HEK293T (cell line): Measurements from ENCODE around the gene CASP6.

Source experiments
- ARNT ChIP-seq: fragments of 450-650 bp; IDR thresholded peaks from 2 replicates; pipeline ENCODE4 v1.6.1; 2017; ENCODE audit warnings: mild to moderate bottlenecking
- BHLHE40 ChIP-seq: fragments of 450-650 bp; IDR thresholded peaks from 2 replicates; pipeline ENCODE4 v1.6.1; 2016; ENCODE audit warnings: mild to moderate bottlenecking, moderate library complexity, borderline replicate concordance
- CTBP1 ChIP-seq: fragments of 450-650 bp; IDR thresholded peaks from 2 replicates; pipeline ENCODE4 v1.6.1; 2016; ENCODE audit warnings: borderline replicate concordance
- ELF4 ChIP-seq: fragments of 450-650 bp; IDR thresholded peaks from 2 replicates; pipeline ENCODE4 v1.6.1; 2017; ENCODE audit warnings: antibody characterized with exemption
- FOXM1 ChIP-seq: fragments of 450-650 bp; IDR thresholded peaks from 2 replicates; pipeline ENCODE4 v1.6.1; 2017; ENCODE audit warnings: mild to moderate bottlenecking, borderline replicate concordance
- LEF1 ChIP-seq: fragments of 450-650 bp; IDR thresholded peaks from 2 replicates; pipeline ENCODE4 v1.6.1; 2017; ENCODE audit warnings: mild to moderate bottlenecking, borderline replicate concordance
- SP1 ChIP-seq: fragments of 450-650 bp; IDR thresholded peaks from 2 replicates; pipeline ENCODE4 v1.6.1; 2017
- TARDBP ChIP-seq: fragments of 450-650 bp; IDR thresholded peaks from 2 replicates; pipeline ENCODE4 v1.6.1; 2016

DNA sequence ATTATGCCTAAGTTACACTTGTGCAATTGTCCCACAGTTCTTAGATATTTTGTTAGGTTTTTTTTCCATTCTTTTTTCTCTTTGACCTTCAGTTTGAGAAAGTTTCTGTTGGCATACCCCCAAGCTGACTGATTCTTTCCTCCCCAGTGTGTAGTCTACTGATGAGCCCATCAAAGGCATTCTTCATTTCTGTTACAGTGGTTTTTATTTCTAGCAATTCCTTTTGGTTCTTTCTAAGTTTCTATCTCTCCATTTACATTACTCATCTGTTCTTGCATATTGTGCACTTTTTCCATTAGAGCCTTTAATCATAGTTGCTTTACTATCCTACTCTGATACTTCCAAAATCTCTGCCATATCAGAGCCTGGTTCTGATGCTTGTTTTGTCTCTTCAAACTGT lies 31.9 kb downstream of the CASP6 start:
- TF ChIP-seq SP1 (no peak), BHLHE40 (no peak), ARNT (no peak), FOXM1 (no peak), ELF4 (no peak), CTBP1 (no peak), TARDBP (no peak), LEF1 (no peak)
